Measurements from ENCODE around the gene EHD3.

Gene EHD3

GRCh38 chr2:31233741-31234682 is at the start of gene EHD3:
Gene EHD3 (plus strand): TSS chr2:31234152. CDS start chr2:31234622, 470 bp downstream.
- Mint-ChIP-seq H3K4me1 (ENCODE audit: low read depth) (peaks cover 11% of the 10 kb centered on the region), H3K9me3 (no peaks in the 10 kb centered on the region), H3K27me3 (ENCODE audit: low read depth) (peaks cover 15% of the 10 kb centered on the region), H3K36me3 (ENCODE audit: low read depth) (no peaks in the 10 kb centered on the region), H3K27ac (no peak within 1 kb of the TSS), H3K4me3 (peak within 1 kb of the TSS; percentile 76)
- DNase-seq (ENCODE audit: low spot score): peak; percentile 82

GRCh38 chr2:31187166-31187565 is 46.8 kb upstream of the EHD3 start:
- Mint-ChIP-seq H3K4me1 (ENCODE audit: low read depth) (no peaks in the 10 kb centered on the region), H3K9me3 (no peaks in the 10 kb centered on the region), H3K27ac (no peak overlapping the region), H3K4me3 (no peak overlapping the region), H3K36me3 (ENCODE audit: low read depth) (no peaks in the 10 kb centered on the region), H3K27me3 (ENCODE audit: low read depth) (peaks cover 6% of the 10 kb centered on the region)
- DNase-seq (ENCODE audit: low spot score): no peak

- no peaks in the 10 kb centered on the region for H3K36me3 Mint-ChIP-seq (ENCODE audit: low read depth)
- H3K4me1 Mint-ChIP-seq (ENCODE audit: low read depth): no peaks in the 10 kb centered on the region
- DNase-seq (ENCODE audit: low spot score): no peak
- no peak overlapping the region for H3K27ac Mint-ChIP-seq
- peaks cover 6% of the 10 kb centered on the region for H3K27me3 Mint-ChIP-seq (ENCODE audit: low read depth)
- H3K4me3 Mint-ChIP-seq: no peak overlapping the region
- H3K9me3 Mint-ChIP-seq: no peaks in the 10 kb centered on the region
Measured at GRCh38 chr2:31188131-31188530, 45.8 kb upstream of the EHD3 start.

GRCh38 chr2:31189141-31189540 is 44.8 kb upstream of the EHD3 start:
- no peak overlapping the region for H3K4me3 Mint-ChIP-seq
- DNase-seq (ENCODE audit: low spot score): no peak
- H3K27me3 Mint-ChIP-seq (ENCODE audit: low read depth): peaks cover 6% of the 10 kb centered on the region
- no peaks in the 10 kb centered on the region for H3K9me3 Mint-ChIP-seq
- H3K36me3 Mint-ChIP-seq (ENCODE audit: low read depth): no peaks in the 10 kb centered on the region
- H3K27ac Mint-ChIP-seq: no peak overlapping the region
- H3K4me1 Mint-ChIP-seq (ENCODE audit: low read depth): no peaks in the 10 kb centered on the region

GRCh38 chr2:31190188-31190587 is 43.8 kb upstream of the EHD3 start:
- Mint-ChIP-seq H3K4me1 (ENCODE audit: low read depth) (no peaks in the 10 kb centered on the region), H3K27me3 (ENCODE audit: low read depth) (peaks cover under 1% of the 10 kb centered on the region), H3K4me3 (no peak overlapping the region), H3K9me3 (no peaks in the 10 kb centered on the region), H3K27ac (no peak overlapping the region), H3K36me3 (ENCODE audit: low read depth) (no peaks in the 10 kb centered on the region)
- no peak for DNase-seq (ENCODE audit: low spot score)

GRCh38 chr2:31191931-31192330 is 42.0 kb upstream of the EHD3 start:
- H3K27ac Mint-ChIP-seq: no peak overlapping the region
- H3K4me1 Mint-ChIP-seq (ENCODE audit: low read depth): no peaks in the 10 kb centered on the region
- H3K4me3 Mint-ChIP-seq: no peak overlapping the region
- H3K36me3 Mint-ChIP-seq (ENCODE audit: low read depth): no peaks in the 10 kb centered on the region
- no peak for DNase-seq (ENCODE audit: low spot score)
- no peaks in the 10 kb centered on the region for H3K9me3 Mint-ChIP-seq
- no peaks in the 10 kb centered on the region for H3K27me3 Mint-ChIP-seq (ENCODE audit: low read depth)

- DNase-seq (ENCODE audit: low spot score): no peak
- no peak overlapping the region for H3K4me3 Mint-ChIP-seq
- no peaks in the 10 kb centered on the region for H3K9me3 Mint-ChIP-seq
Measured at GRCh38 chr2:31192396-31192795, 41.6 kb upstream of the EHD3 start.

GRCh38 chr2:31192851-31193392 is 41.0 kb upstream of the EHD3 start:
- no peak for DNase-seq (ENCODE audit: low spot score)
- Mint-ChIP-seq H3K27me3 (ENCODE audit: low read depth) (no peaks in the 10 kb centered on the region), H3K4me3 (no peak overlapping the region), H3K9me3 (no peaks in the 10 kb centered on the region), H3K36me3 (ENCODE audit: low read depth) (no peaks in the 10 kb centered on the region), H3K4me1 (ENCODE audit: low read depth) (no peaks in the 10 kb centered on the region), H3K27ac (no peak overlapping the region)

More at GRCh38 chr2:31192396-31192795, 41.6 kb upstream of the EHD3 start:
- no peak overlapping the region for H3K27ac Mint-ChIP-seq
- H3K4me1 Mint-ChIP-seq (ENCODE audit: low read depth): no peaks in the 10 kb centered on the region
- no peaks in the 10 kb centered on the region for H3K27me3 Mint-ChIP-seq (ENCODE audit: low read depth)
- H3K36me3 Mint-ChIP-seq (ENCODE audit: low read depth): no peaks in the 10 kb centered on the region

GRCh38 chr2:31193806-31194205 is 40.1 kb upstream of the EHD3 start:
- no peak for DNase-seq (ENCODE audit: low spot score)
- no peaks in the 10 kb centered on the region for H3K36me3 Mint-ChIP-seq (ENCODE audit: low read depth)
- no peaks in the 10 kb centered on the region for H3K4me1 Mint-ChIP-seq (ENCODE audit: low read depth)
- no peak overlapping the region for H3K27ac Mint-ChIP-seq
- H3K4me3 Mint-ChIP-seq: no peak overlapping the region
- H3K27me3 Mint-ChIP-seq (ENCODE audit: low read depth): no peaks in the 10 kb centered on the region
- H3K9me3 Mint-ChIP-seq: no peaks in the 10 kb centered on the region

GRCh38 chr2:31196622-31197021 is 37.3 kb upstream of the EHD3 start:
- DNase-seq (ENCODE audit: low spot score): no peak
- no peak overlapping the region for H3K27ac Mint-ChIP-seq

GRCh38 chr2:31197166-31197565 is 36.8 kb upstream of the EHD3 start:
- Mint-ChIP-seq H3K36me3 (ENCODE audit: low read depth) (no peaks in the 10 kb centered on the region), H3K27me3 (ENCODE audit: low read depth) (no peaks in the 10 kb centered on the region), H3K4me3 (no peak overlapping the region), H3K9me3 (no peaks in the 10 kb centered on the region), H3K4me1 (ENCODE audit: low read depth) (no peaks in the 10 kb centered on the region), H3K27ac (no peak overlapping the region)
- DNase-seq (ENCODE audit: low spot score): no peak

More at GRCh38 chr2:31196622-31197021, 37.3 kb upstream of the EHD3 start:
- Mint-ChIP-seq H3K36me3 (ENCODE audit: low read depth) (no peaks in the 10 kb centered on the region), H3K4me1 (ENCODE audit: low read depth) (no peaks in the 10 kb centered on the region), H3K9me3 (no peaks in the 10 kb centered on the region), H3K4me3 (no peak overlapping the region), H3K27me3 (ENCODE audit: low read depth) (no peaks in the 10 kb centered on the region)

GRCh38 chr2:31197669-31198068 is 36.3 kb upstream of the EHD3 start:
- H3K27ac Mint-ChIP-seq: no peak overlapping the region
- DNase-seq (ENCODE audit: low spot score): no peak
- no peaks in the 10 kb centered on the region for H3K4me1 Mint-ChIP-seq (ENCODE audit: low read depth)
- H3K4me3 Mint-ChIP-seq: no peak overlapping the region
- no peaks in the 10 kb centered on the region for H3K27me3 Mint-ChIP-seq (ENCODE audit: low read depth)
- H3K9me3 Mint-ChIP-seq: no peaks in the 10 kb centered on the region
- H3K36me3 Mint-ChIP-seq (ENCODE audit: low read depth): no peaks in the 10 kb centered on the region

GRCh38 chr2:31199206-31199605 is 34.7 kb upstream of the EHD3 start:
- Mint-ChIP-seq H3K4me1 (ENCODE audit: low read depth) (no peaks in the 10 kb centered on the region), H3K4me3 (no peak overlapping the region), H3K9me3 (no peaks in the 10 kb centered on the region), H3K27ac (no peak overlapping the region), H3K36me3 (ENCODE audit: low read depth) (no peaks in the 10 kb centered on the region), H3K27me3 (ENCODE audit: low read depth) (peaks cover 2% of the 10 kb centered on the region)
- no peak for DNase-seq (ENCODE audit: low spot score)

- no peaks in the 10 kb centered on the region for H3K36me3 Mint-ChIP-seq (ENCODE audit: low read depth)
- DNase-seq (ENCODE audit: low spot score): no peak
- no peak overlapping the region for H3K4me3 Mint-ChIP-seq
- no peaks in the 10 kb centered on the region for H3K4me1 Mint-ChIP-seq (ENCODE audit: low read depth)
- H3K9me3 Mint-ChIP-seq: no peaks in the 10 kb centered on the region
- H3K27ac Mint-ChIP-seq: no peak overlapping the region
- peaks cover 2% of the 10 kb centered on the region for H3K27me3 Mint-ChIP-seq (ENCODE audit: low read depth)
Measured at GRCh38 chr2:31200972-31201371, 33.0 kb upstream of the EHD3 start.

Data from T-helper 2 cell treated with Interferon-gamma antibody and Interleukin-4, amounts not matched to agents 5 μg/mL and 100 μg/mL, for 36 hours (primary cell).